T-cell (primary cell): ENCODE results near the gene OR10H5. TPM values are rescaled to one million over a fixed set of nuclear protein-coding genes. Genes with fewer than 3 reads are reported as not detected.
A peak's percentile ranks its signal among the peaks of the same experiment; 100 is the strongest.
"Not testable (repeated sequence)": the region's sequence is repeated elsewhere in the genome, so short reads cannot be mapped to it uniquely, and the experiment has no call there.

ENCODE experiments used
- ATAC-seq, 4 experiments: fragments of 200-7000 bp in 3 of 4; fragments of 150-1000 bp in 1 of 4; cut with Tn5 transposase; replicated peaks in 1 of 4; 1 replicate in 3 of 4; 2 replicates in 1 of 4; pipeline ENCODE4 v1.10.0; 2021; ENCODE audit warnings: moderate library complexity in 3 of 4, mild to moderate bottlenecking in 2 of 4, moderate number of reproducible peaks in 1 of 4
- CTCF ChIA-PET, 2 donors: fragments of 300-600 bp; sonication (Branson Sonifier 250); formaldehyde crosslinking; loops; one replicate each; lab custom pipeline; 2022; ENCODE audit warnings: antibody characterized with exemption in 2 of 2; lab: Charles Lee
- POLR2A ChIA-PET, 2 donors: fragments of 300-600 bp; sonication (Branson Sonifier 250); formaldehyde crosslinking; loops; one replicate each; lab custom pipeline; 2022; ENCODE audit warnings: antibody characterized with exemption in 2 of 2; lab: Charles Lee
- DNase-seq, 35 experiments: peaks; one replicate each; pipeline versions ENCODE4 v3.0.0 to v3.0.0-alpha.2; 2013 to 2023
- H3K27ac ChIP-seq: one replicate; pipeline ENCODE4 v1.5.1; 2013; ENCODE audit warnings: low read length
- H3K27me3 ChIP-seq, 2 experiments: replicated peaks in 1 of 2; 1 replicate in 1 of 2; 2 replicates in 1 of 2; pipeline versions ENCODE4 v1.6.1 to v1.7.0; 2013; ENCODE audit warnings: low read length in 1 of 2, mixed read lengths in 1 of 2; ENCODE audit not compliant: control insufficient read depth in 2 of 2, insufficient read depth in 2 of 2; ENCODE audit errors: extremely low read depth in 1 of 2
- H3K36me3 ChIP-seq, 2 donors: 1 replicate in 1 of 2; 2 replicates in 1 of 2; pipeline versions ENCODE4 v1.6.1 to v1.7.0; 2013; ENCODE audit warnings: low read length in 1 of 2; ENCODE audit not compliant: control insufficient read depth in 2 of 2, insufficient read depth in 1 of 2; ENCODE audit errors: extremely low read depth in 1 of 2
- H3K4me1 ChIP-seq, 2 experiments: 1 replicate in 1 of 2; 2 replicates in 1 of 2; pipeline versions ENCODE4 v1.6.1 to v1.7.0; 2013; ENCODE audit warnings: low read length in 2 of 2, mixed read lengths in 1 of 2; ENCODE audit not compliant: insufficient read depth in 2 of 2, control insufficient read depth in 1 of 2; ENCODE audit errors: extremely low read depth in 1 of 2
- H3K4me3 ChIP-seq, 2 donors: 1 replicate in 1 of 2; 2 replicates in 1 of 2; pipeline versions ENCODE4 v1.5.1 to v1.7.0; 2013; ENCODE audit warnings: mild to moderate bottlenecking in 2 of 2, low read length in 1 of 2, moderate library complexity in 1 of 2; ENCODE audit not compliant: control insufficient read depth in 1 of 2; ENCODE audit errors: extremely low read depth in 1 of 2
- H3K9me3 ChIP-seq: 2 replicates; pipeline ENCODE4 v1.7.0; 2013
- H3K27ac Mint-ChIP-seq, 2 donors: one replicate each; pipeline ENCODE4 v1.8.0; 2020 to 2021; ENCODE audit warnings: mild to moderate bottlenecking in 2 of 2, mixed read lengths in 2 of 2
- H3K27me3 Mint-ChIP-seq, 2 donors: one replicate each; pipeline ENCODE4 v1.8.0; 2021 to 2022; ENCODE audit warnings: mixed read lengths in 2 of 2
- H3K36me3 Mint-ChIP-seq: one replicate; pipeline ENCODE4 v1.8.0; 2021; ENCODE audit warnings: mixed read lengths
- H3K4me1 Mint-ChIP-seq, 3 donors: one replicate each; pipeline ENCODE4 v1.8.0; 2020 to 2022; ENCODE audit warnings: mixed read lengths in 3 of 3, mild to moderate bottlenecking in 1 of 3
- H3K4me3 Mint-ChIP-seq, 3 donors: one replicate each; pipeline ENCODE4 v1.8.0; 2020 to 2022; ENCODE audit warnings: mild to moderate bottlenecking in 3 of 3, mixed read lengths in 3 of 3, moderate library complexity in 3 of 3
- H3K9me3 Mint-ChIP-seq, 3 donors: one replicate each; pipeline ENCODE4 v1.8.0; 2020 to 2022; ENCODE audit warnings: mixed read lengths in 3 of 3
- WGBS: methylation state at CpG from one replicate; pipeline ENCODE4 v1.1.5; 2013; ENCODE audit warnings: missing lambda C conversion rate; ENCODE audit not compliant: insufficient coverage; 5-methylcytosine and 5-hydroxymethylcytosine counted together
- total RNA-seq, 35 experiments: library from RNA in 6 of 35; stranded (reverse) in 6 of 35; fragments of 120-200 nt in 1 of 35; gene quantifications; one replicate each; pipeline versions ENCODE4 v1.2.1 to v1.2.4 and lab custom pipeline; 2013 to 2026

The OR10H5 gene
- total RNA-seq, 5 donors from 2014 or later (not counting 1 experiment from before 2014, with no cell fraction given) = not detected

DNA sequence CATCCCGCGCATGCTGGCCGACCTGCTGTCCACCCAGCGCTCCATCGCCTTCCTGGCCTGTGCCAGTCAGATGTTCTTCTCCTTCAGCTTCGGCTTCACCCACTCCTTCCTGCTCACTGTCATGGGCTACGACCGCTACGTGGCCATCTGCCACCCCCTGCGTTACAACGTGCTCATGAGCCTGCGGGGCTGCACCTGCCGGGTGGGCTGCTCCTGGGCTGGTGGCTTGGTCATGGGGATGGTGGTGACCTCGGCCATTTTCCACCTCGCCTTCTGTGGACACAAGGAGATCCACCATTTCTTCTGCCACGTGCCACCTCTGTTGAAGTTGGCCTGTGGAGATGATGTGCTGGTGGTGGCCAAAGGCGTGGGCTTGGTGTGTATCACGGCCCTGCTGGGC is 6.8 kb downstream of the OR10H5 start:
- H3K27me3 Mint-ChIP-seq = peaks cover 34 to 38% of the 10 kb centered on the region in 2 donors
- H3K4me1 ChIP-seq, POLR2A ChIA-PET, H3K36me3 Mint-ChIP-seq, H3K36me3 ChIP-seq, CTCF ChIA-PET, H3K27ac ChIP-seq, H3K4me3 ChIP-seq, H3K4me3 Mint-ChIP-seq, H3K27ac Mint-ChIP-seq, H3K4me1 Mint-ChIP-seq, H3K9me3 Mint-ChIP-seq, H3K9me3 ChIP-seq, ATAC-seq, DNase-seq: not testable (repeated sequence)
- H3K27me3 ChIP-seq = peaks cover 0 to 30% of the 10 kb centered on the region in 2 experiments
- WGBS = 96% methylated on average over 4 of the region's 18 CpGs

DNA sequence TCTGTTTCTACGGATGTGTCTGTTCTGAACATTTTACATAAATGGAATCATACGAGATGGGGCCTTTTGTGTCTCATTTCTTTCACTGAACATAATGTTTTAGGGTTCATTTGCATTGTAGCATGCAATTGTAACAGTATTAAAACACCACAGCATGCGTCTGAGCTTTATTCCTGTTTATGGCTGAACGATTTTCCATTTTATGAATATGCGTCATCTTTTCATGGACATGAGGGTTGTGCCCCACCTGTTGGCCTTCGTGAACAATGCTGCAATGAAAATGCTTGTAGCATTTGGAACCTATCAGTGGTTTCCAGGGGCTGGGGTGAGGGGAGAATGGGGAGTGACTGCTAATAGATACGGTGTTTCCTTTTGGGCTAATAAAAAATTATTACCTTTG is 22.9 kb downstream of the OR10H5 start:
- H3K36me3 Mint-ChIP-seq = no peaks in the 10 kb centered on the region
- POLR2A ChIA-PET = no interaction called here

GRCh38 chr19:15811476-15811875 is 24.0 kb downstream of the OR10H5 start:
- Histone ChIP-seq H3K27ac (no peak overlapping the region), H3K9me3 (no peaks in the 10 kb centered on the region), H3K4me1 (peaks cover 0 to 12% of the 10 kb centered on the region in 2 experiments), H3K4me3 (no peak overlapping the region), H3K27me3 (peaks cover 2 to 26% of the 10 kb centered on the region in 2 experiments), H3K36me3 (no peaks in the 10 kb centered on the region)
- DNase-seq (no peak), ATAC-seq (no peak)
- Mint-ChIP-seq H3K27me3 (peaks cover 17 to 25% of the 10 kb centered on the region in 2 donors), H3K36me3 (no peaks in the 10 kb centered on the region), H3K4me3 (no peak overlapping the region), H3K27ac (no peak overlapping the region), H3K9me3 (no peaks in the 10 kb centered on the region), H3K4me1 (peaks cover 5 to 27% (median 23%) of the 10 kb centered on the region in 3 donors)
- POLR2A ChIA-PET = no interaction called here
- CTCF ChIA-PET = interaction anchor here (0.5 to 1.1 kb wide), 6 partner anchors 79 to 571 kb away, joined by 3 to 4 read pairs (median 4); no protein-coding TSS in a partner anchor
- WGBS = 81% methylated on average over 4 of the region's 4 CpGs

More for the DNA sequence above, 22.9 kb downstream of the OR10H5 start:
- Mint-ChIP-seq H3K27me3 (peaks cover 17 to 22% of the 10 kb centered on the region in 2 donors), H3K27ac (no peak overlapping the region), H3K4me1 (peaks cover 5 to 27% (median 23%) of the 10 kb centered on the region in 3 donors), H3K9me3 (no peaks in the 10 kb centered on the region), H3K4me3 (no peak overlapping the region)
- CTCF ChIA-PET = no interaction called here
- H3K27me3 ChIP-seq = peaks cover 2 to 21% of the 10 kb centered on the region in 2 experiments
- no peaks in the 10 kb centered on the region for H3K36me3 ChIP-seq
- no peak overlapping the region for H3K27ac ChIP-seq
- WGBS = 69% methylated on average over 4 of the region's 7 CpGs
- ATAC-seq (no peak), DNase-seq (no peak)
- peaks cover 0 to 12% of the 10 kb centered on the region in 2 experiments for H3K4me1 ChIP-seq
- no peak overlapping the region for H3K4me3 ChIP-seq
- no peaks in the 10 kb centered on the region for H3K9me3 ChIP-seq

- H3K9me3 ChIP-seq = no peaks in the 10 kb centered on the region
- Mint-ChIP-seq H3K4me1 (peaks cover 5 to 27% (median 23%) of the 10 kb centered on the region in 3 donors), H3K27me3 (peaks cover 17 to 21% of the 10 kb centered on the region in 2 donors), H3K9me3 (no peaks in the 10 kb centered on the region), H3K36me3 (no peaks in the 10 kb centered on the region), H3K27ac (no peak overlapping the region), H3K4me3 (no peak overlapping the region)
- peaks cover 0 to 12% of the 10 kb centered on the region in 2 experiments for H3K4me1 ChIP-seq
- peaks cover 2 to 26% of the 10 kb centered on the region in 2 experiments for H3K27me3 ChIP-seq
- ChIA-PET POLR2A (no interaction called here), CTCF (interaction anchor here (0.6 to 1.1 kb wide), 5 partner anchors 79 to 301 kb away, joined by 3 to 5 read pairs (median 4); no protein-coding TSS in a partner anchor)
- no peak overlapping the region for H3K27ac ChIP-seq
- 15% methylated on average over 3 of the region's 6 CpGs for WGBS
- no peak overlapping the region for H3K4me3 ChIP-seq
- ATAC-seq (peak; percentile 64 to 93 (median 73)), DNase-seq (peak in 31 of 35 experiments; percentile 4 to 75 (median 37))
- no peaks in the 10 kb centered on the region for H3K36me3 ChIP-seq
Observed at GRCh38 chr19:15812060-15812722, 24.7 kb downstream of the OR10H5 start.

- H3K4me3 Mint-ChIP-seq = peak overlapping the region in 1 of 3 donors; percentile 6
- peaks cover 9% of the 10 kb centered on the region in 2 donors for H3K27me3 Mint-ChIP-seq
- ChIA-PET POLR2A (no interaction called here), CTCF (interaction anchor here in 1 of 2 donors (0.6 kb wide), 1 partner anchor 249 kb away, joined by 4 read pairs; no protein-coding TSS in a partner anchor)
- ATAC-seq (no peak), DNase-seq (no peak)
- peaks cover 2 to 23% of the 10 kb centered on the region in 2 experiments for H3K27me3 ChIP-seq
- no peak overlapping the region for H3K27ac Mint-ChIP-seq
- no peak overlapping the region for H3K4me3 ChIP-seq
- H3K27ac ChIP-seq = no peak overlapping the region
- no peaks in the 10 kb centered on the region for H3K36me3 Mint-ChIP-seq
- no peaks in the 10 kb centered on the region for H3K36me3 ChIP-seq
- 57% methylated on average over 7 of the region's 7 CpGs for WGBS
- H3K4me1 Mint-ChIP-seq = peaks cover 5 to 27% (median 23%) of the 10 kb centered on the region in 3 donors
- H3K9me3 Mint-ChIP-seq = no peaks in the 10 kb centered on the region
- peaks cover 0 to 12% of the 10 kb centered on the region in 2 experiments for H3K4me1 ChIP-seq
- H3K9me3 ChIP-seq = no peaks in the 10 kb centered on the region
Observed at GRCh38 chr19:15813916-15814315, 26.5 kb downstream of the OR10H5 start.

DNA sequence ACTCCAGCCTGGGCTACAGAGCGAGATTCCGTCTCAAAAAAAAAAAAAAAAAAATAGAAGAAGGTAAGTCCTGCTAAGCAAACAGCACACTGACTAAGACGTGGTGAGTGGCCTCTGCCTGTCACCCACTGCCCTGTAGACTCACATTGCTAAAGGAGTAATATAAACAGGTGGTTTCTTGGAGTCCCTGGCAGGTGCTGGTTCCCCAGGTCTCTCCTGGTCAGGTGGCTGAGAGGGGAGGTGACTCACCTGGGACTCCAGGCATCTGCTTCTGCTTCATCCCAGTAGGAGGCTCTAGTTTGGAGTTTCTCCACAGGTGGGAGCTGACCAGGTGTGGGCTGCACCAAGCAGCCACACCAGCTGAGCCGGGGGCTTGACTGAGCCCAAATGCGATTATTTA is 27.8 kb downstream of the OR10H5 start, which contains the start of gene OR10H1:
Gene OR10H1 (minus strand): TSS at position 359 of the 400 bp plus-strand sequence. CDS start 7,627 bp downstream, outside the sequence.
- Histone ChIP-seq H3K27ac (no peak within 1 kb of the TSS), H3K9me3 (no peaks in the 10 kb centered on the region), H3K27me3 (peaks cover 2 to 23% of the 10 kb centered on the region in 2 experiments), H3K36me3 (no peaks in the 10 kb centered on the region), H3K4me3 (no peak within 1 kb of the TSS), H3K4me1 (peaks cover 0 to 12% of the 10 kb centered on the region in 2 experiments)
- ChIA-PET CTCF (no interaction called here), POLR2A (no interaction called here)
- no peak within 1 kb of the TSS for H3K27ac Mint-ChIP-seq
- ATAC-seq (no peak), DNase-seq (no peak)
- H3K4me3 Mint-ChIP-seq = no peak within 1 kb of the TSS
- H3K9me3 Mint-ChIP-seq = no peaks in the 10 kb centered on the region
- peaks cover 5 to 27% (median 23%) of the 10 kb centered on the region in 3 donors for H3K4me1 Mint-ChIP-seq
- peaks cover 9 to 10% of the 10 kb centered on the region in 2 donors for H3K27me3 Mint-ChIP-seq
- 86% methylated on average over 5 of the region's 5 CpGs for WGBS
- no peaks in the 10 kb centered on the region for H3K36me3 Mint-ChIP-seq
